ENCODE results near the gene GARRE1.
"Not testable (repeated sequence)": the region's sequence is repeated elsewhere in the genome, so short reads cannot be mapped to it uniquely, and the experiment has no call there.

Gene GARRE1

GRCh38 chr19:34254046-34254697, at the start of gene GARRE1:
GARRE1 (plus strand) TSS chr19:34254554; CDS start chr19:34300474, 45,920 bp downstream.
- peak; percentile 63 for DNase-seq (ENCODE audit: low read depth, low spot score)

- not testable (repeated sequence) for DNase-seq (ENCODE audit: low read depth, low spot score)
These were observed 49.0 kb upstream of the GARRE1 start for GRCh38 chr19:34205324-34205723.

GRCh38 chr19:34208291-34208884, 46.0 kb upstream of the GARRE1 start:
- DNase-seq (ENCODE audit: low read depth, low spot score), result no peak

GRCh38 chr19:34209726-34210125, 44.6 kb upstream of the GARRE1 start:
- DNase-seq (ENCODE audit: low read depth, low spot score), result no peak

- DNase-seq (ENCODE audit: low read depth, low spot score), result no peak
These were observed 41.1 kb upstream of the GARRE1 start for GRCh38 chr19:34213283-34213682.

- DNase-seq (ENCODE audit: low read depth, low spot score), result no peak
These were observed 40.3 kb upstream of the GARRE1 start for GRCh38 chr19:34214040-34214439.

GRCh38 chr19:34215006-34215665, 39.2 kb upstream of the GARRE1 start:
- no peak for DNase-seq (ENCODE audit: low read depth, low spot score)

- DNase-seq (ENCODE audit: low read depth, low spot score), result no peak
These were observed 38.7 kb upstream of the GARRE1 start for GRCh38 chr19:34215666-34216038.

- not testable (repeated sequence) for DNase-seq (ENCODE audit: low read depth, low spot score)
These were observed 37.6 kb upstream of the GARRE1 start for GRCh38 chr19:34216745-34217219.

GRCh38 chr19:34217952-34218817, 36.2 kb upstream of the GARRE1 start:
- peak; percentile 7 for DNase-seq (ENCODE audit: low read depth, low spot score)

- no peak for DNase-seq (ENCODE audit: low read depth, low spot score)
These were observed 35.6 kb upstream of the GARRE1 start for GRCh38 chr19:34218818-34219164.

- peak; percentile 43 for DNase-seq (ENCODE audit: low read depth, low spot score)
These were observed 33.8 kb upstream of the GARRE1 start for GRCh38 chr19:34220472-34221063.

GRCh38 chr19:34222386-34222785, 32.0 kb upstream of the GARRE1 start:
- no peak for DNase-seq (ENCODE audit: low read depth, low spot score)

GRCh38 chr19:34224996-34225658, 29.2 kb upstream of the GARRE1 start:
- DNase-seq (ENCODE audit: low read depth, low spot score), result no peak

- DNase-seq (ENCODE audit: low read depth, low spot score), result no peak
These were observed 28.7 kb upstream of the GARRE1 start for GRCh38 chr19:34225659-34226015.

GRCh38 chr19:34226036-34226435, 28.3 kb upstream of the GARRE1 start:
- DNase-seq (ENCODE audit: low read depth, low spot score), result no peak

GRCh38 chr19:34228347-34228746, 26.0 kb upstream of the GARRE1 start:
- no peak for DNase-seq (ENCODE audit: low read depth, low spot score)

GRCh38 chr19:34228762-34229161, 25.6 kb upstream of the GARRE1 start:
- DNase-seq (ENCODE audit: low read depth, low spot score), result no peak

- no peak for DNase-seq (ENCODE audit: low read depth, low spot score)
These were observed 24.6 kb upstream of the GARRE1 start for GRCh38 chr19:34229721-34230120.

GRCh38 chr19:34230820-34231219, 23.5 kb upstream of the GARRE1 start:
- DNase-seq (ENCODE audit: low read depth, low spot score), result no peak

- DNase-seq (ENCODE audit: low read depth, low spot score), result no peak
These were observed 22.9 kb upstream of the GARRE1 start for GRCh38 chr19:34231439-34231838.

All from activated naive CD8-positive, alpha-beta T cell treated with anti-CD3 and anti-CD28 coated beads, Interleukin-2, amount 50 U/mL, for 16 hours (primary cell).